Measurements from ENCODE around the gene MFAP5. TPM values are rescaled to one million over a fixed set of nuclear protein-coding genes. Genes with fewer than 3 reads are reported as not detected.
"Not testable (repeated sequence)": the region's sequence is repeated elsewhere in the genome, so short reads cannot be mapped to it uniquely, and the experiment has no call there.

The MFAP5 gene
- polyA plus RNA-seq, 4 donors = 0.56 to 48.2 (median 1.4) TPM; not detected in 1

- no peak for FAIRE-seq
- 89 to 97% (median 92%) methylated on average over 5 of the region's 5 CpGs for WGBS, 3 donors
Measured at GRCh38 chr12:8647968-8648367, 14.7 kb downstream of the MFAP5 start.

DNA sequence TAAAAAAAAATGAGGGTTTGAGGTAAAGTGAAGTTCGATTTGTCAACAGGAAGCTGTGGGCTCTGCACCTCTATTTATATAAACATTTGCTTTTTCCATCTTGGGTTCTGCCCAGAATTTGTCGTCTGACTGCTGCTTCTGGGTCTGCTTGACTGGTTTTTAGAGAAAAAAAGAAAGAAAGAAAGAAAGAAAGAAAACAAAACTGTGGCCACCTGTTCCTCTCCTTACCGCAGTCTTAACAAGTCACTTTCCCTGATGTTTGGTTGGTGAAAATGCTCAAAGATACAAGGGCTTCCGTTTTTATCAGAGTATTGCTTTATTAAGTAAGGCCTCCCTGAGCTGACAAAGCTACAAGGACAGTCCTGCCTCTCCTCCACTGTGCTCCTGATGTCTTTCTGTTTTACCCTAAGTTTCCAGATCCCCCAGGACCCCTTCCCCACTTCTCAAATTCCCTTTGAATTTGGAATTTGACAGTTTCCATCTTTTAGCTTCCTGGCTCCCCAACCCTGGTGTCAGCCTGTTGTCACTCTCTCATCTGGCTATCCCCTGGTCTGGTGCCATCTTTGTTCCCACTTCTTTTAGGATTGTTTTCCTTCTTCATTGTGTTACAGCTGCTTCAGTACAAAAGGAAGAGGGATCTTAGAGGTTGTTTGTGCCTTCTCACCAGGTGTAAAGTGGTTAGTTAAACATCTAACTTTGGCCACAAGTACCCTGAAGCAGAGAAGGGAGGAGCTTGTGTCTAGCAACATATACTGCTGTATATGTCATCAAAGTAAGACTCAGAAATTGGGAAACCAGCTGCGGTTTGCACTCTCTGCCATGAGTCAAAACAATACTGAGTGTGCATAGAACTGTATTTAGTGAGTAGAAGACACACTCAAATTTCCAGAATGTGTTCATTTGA lies 18.0 kb downstream of the MFAP5 start:
- H3K4me3 ChIP-seq (ENCODE audit: low read depth in 1 of 3, low read length in 3 of 3) = no peak overlapping the region
- no peak for FAIRE-seq
- DNase-seq = peak in 1 of 2 donors; percentile 43
- H3K27ac ChIP-seq (ENCODE audit: low read depth in 1 of 3, low read length in 2 of 3) = peak overlapping the region in 1 of 3 donors; percentile 84
- H3K4me1 ChIP-seq (ENCODE audit: control insufficient read depth in 3 of 3, insufficient read depth in 2 of 3, low read depth in 1 of 3, low read length in 2 of 3) = no peaks in the 10 kb centered on the region
- H3K9me3 ChIP-seq (ENCODE audit: control insufficient read depth in 2 of 2, insufficient read depth in 1 of 2, low read depth in 1 of 2, low read length in 1 of 2) = no peaks in the 10 kb centered on the region
- H3K27me3 ChIP-seq (ENCODE audit: control insufficient read depth in 3 of 3, insufficient read depth in 3 of 3, low read length in 3 of 3) = no peaks in the 10 kb centered on the region
- H3K36me3 ChIP-seq (ENCODE audit: control insufficient read depth in 3 of 3, insufficient read depth in 2 of 3, low read depth in 1 of 3, low read length in 3 of 3) = no peaks in the 10 kb centered on the region
- 45 to 47% (median 47%) methylated on average over 5 of the region's 5 CpGs for WGBS, 3 donors

More at GRCh38 chr12:8647968-8648367, 14.7 kb downstream of the MFAP5 start:
- Histone ChIP-seq H3K4me1 (ENCODE audit: control insufficient read depth in 3 of 3, insufficient read depth in 2 of 3, low read depth in 1 of 3, low read length in 2 of 3) (no peaks in the 10 kb centered on the region), H3K36me3 (ENCODE audit: control insufficient read depth in 3 of 3, insufficient read depth in 2 of 3, low read depth in 1 of 3, low read length in 3 of 3) (no peaks in the 10 kb centered on the region), H3K4me3 (ENCODE audit: low read depth in 1 of 3, low read length in 3 of 3) (no peak overlapping the region), H3K9me3 (ENCODE audit: control insufficient read depth in 2 of 2, insufficient read depth in 1 of 2, low read depth in 1 of 2, low read length in 1 of 2) (no peaks in the 10 kb centered on the region), H3K27me3 (ENCODE audit: control insufficient read depth in 3 of 3, insufficient read depth in 3 of 3, low read length in 3 of 3) (no peaks in the 10 kb centered on the region), H3K27ac (ENCODE audit: low read depth in 1 of 3, low read length in 2 of 3) (no peak overlapping the region)
- no peak for DNase-seq

DNA sequence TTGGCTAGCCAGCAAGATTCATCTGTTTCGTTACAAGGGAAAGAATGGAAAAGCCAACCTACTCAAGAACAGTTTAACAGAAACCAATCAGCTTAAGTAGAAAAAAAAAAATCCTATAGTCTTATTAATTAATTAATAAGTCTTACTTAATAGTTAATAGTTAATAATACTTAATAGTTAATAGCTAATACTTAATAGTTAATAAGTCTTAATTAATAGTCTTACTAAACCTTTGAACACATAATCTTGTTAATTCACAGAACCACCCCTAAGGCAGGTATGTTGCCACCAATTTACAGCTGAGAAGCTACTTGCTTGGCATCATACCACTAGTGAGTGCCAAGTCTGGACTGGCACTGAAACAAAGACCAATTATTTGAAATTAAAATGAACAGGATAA lies 19.9 kb downstream of the MFAP5 start:
- DNase-seq (peak in 1 of 2 donors; percentile 16), FAIRE-seq (no peak)
- no peaks in the 10 kb centered on the region for H3K9me3 ChIP-seq (ENCODE audit: control insufficient read depth in 2 of 2, insufficient read depth in 1 of 2, low read depth in 1 of 2, low read length in 1 of 2)
- H3K4me3 ChIP-seq (ENCODE audit: low read depth in 1 of 3, low read length in 3 of 3) = no peak overlapping the region
- 91 to 98% (median 96%) methylated on average over 1 of the region's 1 CpG for WGBS, 3 donors
- H3K27me3 ChIP-seq (ENCODE audit: control insufficient read depth in 3 of 3, insufficient read depth in 3 of 3, low read length in 3 of 3) = no peaks in the 10 kb centered on the region
- H3K36me3 ChIP-seq (ENCODE audit: control insufficient read depth in 3 of 3, insufficient read depth in 2 of 3, low read depth in 1 of 3, low read length in 3 of 3) = no peaks in the 10 kb centered on the region
- no peak overlapping the region for H3K27ac ChIP-seq (ENCODE audit: low read depth in 1 of 3, low read length in 2 of 3)
- H3K4me1 ChIP-seq (ENCODE audit: control insufficient read depth in 3 of 3, insufficient read depth in 2 of 3, low read depth in 1 of 3, low read length in 2 of 3) = no peaks in the 10 kb centered on the region

- Histone ChIP-seq H3K4me1 (ENCODE audit: control insufficient read depth in 3 of 3, insufficient read depth in 2 of 3, low read depth in 1 of 3, low read length in 2 of 3) (no peaks in the 10 kb centered on the region), H3K9me3 (ENCODE audit: control insufficient read depth in 2 of 2, insufficient read depth in 1 of 2, low read depth in 1 of 2, low read length in 1 of 2) (no peaks in the 10 kb centered on the region), H3K27ac (ENCODE audit: low read depth in 1 of 3, low read length in 2 of 3) (no peak overlapping the region), H3K4me3 (ENCODE audit: low read depth in 1 of 3, low read length in 3 of 3) (no peak overlapping the region), H3K27me3 (ENCODE audit: control insufficient read depth in 3 of 3, insufficient read depth in 3 of 3, low read length in 3 of 3) (no peaks in the 10 kb centered on the region), H3K36me3 (ENCODE audit: control insufficient read depth in 3 of 3, insufficient read depth in 2 of 3, low read depth in 1 of 3, low read length in 3 of 3) (no peaks in the 10 kb centered on the region)
- DNase-seq = no peak
- no peak for FAIRE-seq
- WGBS, 3 donors = 85 to 93% (median 91%) methylated on average over 2 of the region's 2 CpGs
Measured at GRCh38 chr12:8639936-8640335, 22.7 kb downstream of the MFAP5 start.

DNA sequence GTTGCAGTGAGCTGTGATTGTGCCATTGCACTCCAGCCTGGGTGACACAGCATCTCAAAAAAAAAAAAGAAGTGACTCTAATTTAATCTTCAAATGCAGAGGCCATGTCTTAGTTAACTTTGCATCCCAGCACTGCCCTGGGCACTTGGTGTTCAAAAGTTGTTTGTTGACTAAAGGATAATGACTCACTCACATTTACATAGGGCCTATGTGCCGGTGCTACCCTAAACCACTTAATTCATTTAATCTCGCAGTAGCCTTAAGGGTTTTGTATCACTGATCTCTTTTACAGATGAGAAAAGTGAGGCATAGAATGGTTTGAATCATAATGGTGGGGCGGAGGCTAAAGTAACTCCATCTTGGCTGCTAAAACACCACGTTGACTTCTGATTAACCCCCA lies 23.7 kb downstream of the MFAP5 start:
- Histone ChIP-seq H3K4me3 (ENCODE audit: low read depth in 1 of 3, low read length in 3 of 3) (no peak overlapping the region), H3K36me3 (ENCODE audit: control insufficient read depth in 3 of 3, insufficient read depth in 2 of 3, low read depth in 1 of 3, low read length in 3 of 3) (no peaks in the 10 kb centered on the region), H3K27me3 (ENCODE audit: control insufficient read depth in 3 of 3, insufficient read depth in 3 of 3, low read length in 3 of 3) (no peaks in the 10 kb centered on the region), H3K4me1 (ENCODE audit: control insufficient read depth in 3 of 3, insufficient read depth in 2 of 3, low read depth in 1 of 3, low read length in 2 of 3) (no peaks in the 10 kb centered on the region), H3K9me3 (ENCODE audit: control insufficient read depth in 2 of 2, insufficient read depth in 1 of 2, low read depth in 1 of 2, low read length in 1 of 2) (no peaks in the 10 kb centered on the region), H3K27ac (ENCODE audit: low read depth in 1 of 3, low read length in 2 of 3) (no peak overlapping the region)
- FAIRE-seq = no peak
- WGBS, 3 donors = 80 to 81% (median 81%) methylated on average over 4 of the region's 4 CpGs
- no peak for DNase-seq

DNA sequence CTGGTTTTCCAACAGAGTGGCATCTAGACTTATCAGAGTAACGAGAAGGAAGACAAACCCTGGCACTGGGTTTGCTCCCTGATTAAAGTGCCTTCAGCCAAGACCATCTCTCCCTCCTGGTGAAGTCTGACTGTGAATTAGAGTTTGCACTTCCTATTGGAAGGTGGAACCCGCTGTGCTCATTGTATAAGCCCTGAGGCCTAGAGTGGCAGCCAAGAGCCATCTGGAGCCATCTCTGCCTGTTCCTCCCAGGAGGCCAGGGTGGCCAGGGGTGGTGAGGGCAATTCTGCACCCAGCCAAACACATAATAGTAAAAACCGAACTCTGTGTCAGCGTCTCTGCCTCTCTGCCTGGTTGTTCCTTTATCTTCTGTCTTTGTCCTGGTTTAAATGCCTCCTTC lies 25.0 kb downstream of the MFAP5 start:
- H3K36me3 ChIP-seq (ENCODE audit: control insufficient read depth in 3 of 3, insufficient read depth in 2 of 3, low read depth in 1 of 3, low read length in 3 of 3) = no peaks in the 10 kb centered on the region
- no peak for FAIRE-seq
- no peak for DNase-seq
- H3K27ac ChIP-seq (ENCODE audit: low read depth in 1 of 3, low read length in 2 of 3) = no peak overlapping the region
- 79 to 92% (median 87%) methylated on average over 4 of the region's 4 CpGs for WGBS, 3 donors
- no peak overlapping the region for H3K4me3 ChIP-seq (ENCODE audit: low read depth in 1 of 3, low read length in 3 of 3)
- no peaks in the 10 kb centered on the region for H3K4me1 ChIP-seq (ENCODE audit: control insufficient read depth in 3 of 3, insufficient read depth in 2 of 3, low read depth in 1 of 3, low read length in 2 of 3)
- H3K9me3 ChIP-seq (ENCODE audit: control insufficient read depth in 2 of 2, insufficient read depth in 1 of 2, low read depth in 1 of 2, low read length in 1 of 2) = no peaks in the 10 kb centered on the region
- no peaks in the 10 kb centered on the region for H3K27me3 ChIP-seq (ENCODE audit: control insufficient read depth in 3 of 3, insufficient read depth in 3 of 3, low read length in 3 of 3)

DNA sequence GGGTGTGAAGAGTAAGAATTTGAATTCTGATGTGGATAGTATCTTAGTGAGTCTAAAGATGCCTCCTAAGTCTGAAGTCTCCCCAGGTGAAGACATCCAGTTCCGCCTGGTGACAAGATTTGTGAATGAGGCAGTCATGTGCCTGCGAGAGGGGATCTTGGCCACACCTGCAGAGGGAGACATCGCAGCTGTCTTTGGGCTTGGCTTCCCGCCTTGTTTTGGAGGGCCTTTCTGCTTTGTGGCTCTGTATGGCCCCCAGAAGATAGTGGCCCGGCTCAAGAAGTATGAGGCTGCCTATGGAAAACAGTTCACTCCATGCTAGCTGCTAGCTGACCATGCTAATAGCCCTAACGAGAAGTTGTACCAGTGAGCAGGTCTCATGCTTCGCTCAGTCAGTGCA lies 25.4 kb downstream of the MFAP5 start:
- Histone ChIP-seq H3K27ac (ENCODE audit: low read depth in 1 of 3, low read length in 2 of 3) (no peak overlapping the region), H3K27me3 (ENCODE audit: control insufficient read depth in 3 of 3, insufficient read depth in 3 of 3, low read length in 3 of 3) (no peaks in the 10 kb centered on the region), H3K4me1 (ENCODE audit: control insufficient read depth in 3 of 3, insufficient read depth in 2 of 3, low read depth in 1 of 3, low read length in 2 of 3) (no peaks in the 10 kb centered on the region), H3K36me3 (ENCODE audit: control insufficient read depth in 3 of 3, insufficient read depth in 2 of 3, low read depth in 1 of 3, low read length in 3 of 3) (no peaks in the 10 kb centered on the region), H3K9me3 (ENCODE audit: control insufficient read depth in 2 of 2, insufficient read depth in 1 of 2, low read depth in 1 of 2, low read length in 1 of 2) (no peaks in the 10 kb centered on the region), H3K4me3 (ENCODE audit: low read depth in 1 of 3, low read length in 3 of 3) (no peak overlapping the region)
- WGBS, 3 donors = 91 to 93% (median 92%) methylated on average over 7 of the region's 7 CpGs
- no peak for FAIRE-seq
- DNase-seq = no peak

DNA sequence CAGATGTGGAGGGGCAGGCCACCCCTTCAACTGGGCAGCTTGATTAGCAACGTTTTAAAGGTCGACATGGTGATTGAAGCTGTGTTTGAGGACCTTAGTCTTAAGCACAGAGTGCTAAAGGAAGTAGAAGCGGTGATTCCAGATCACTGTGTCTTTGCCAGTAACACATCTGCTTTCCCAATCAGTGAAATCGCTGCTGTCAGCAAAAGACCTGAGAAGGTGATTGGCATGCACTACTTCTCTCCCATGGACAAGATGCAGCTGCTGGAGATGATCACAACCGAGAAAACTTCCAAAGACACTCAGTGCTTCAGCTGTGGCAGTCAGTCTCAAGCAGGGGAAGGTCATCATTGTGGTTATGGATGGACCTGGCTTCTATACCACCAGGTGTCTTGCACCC lies 26.0 kb downstream of the MFAP5 start:
- WGBS, 3 donors = 61 to 73% (median 66%) methylated on average over 5 of the region's 5 CpGs
- FAIRE-seq = no peak

DNA sequence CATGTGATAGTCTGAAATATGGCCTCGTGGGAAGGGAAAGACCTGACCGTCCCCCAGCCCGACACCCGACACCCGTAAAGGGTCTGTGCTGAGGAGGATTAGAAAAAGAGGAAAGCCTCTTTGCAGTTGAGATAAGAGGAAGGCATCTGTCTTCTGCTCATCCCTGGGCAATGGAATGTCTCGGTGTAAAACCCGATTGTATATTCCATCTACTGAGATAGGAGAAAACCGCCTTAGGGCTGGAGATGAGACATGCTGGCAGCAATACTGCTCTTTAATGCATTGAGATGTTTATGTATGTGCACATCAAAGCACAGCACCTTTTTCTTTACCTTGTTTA lies 26.6 kb downstream of the MFAP5 start:
- DNase-seq; H3K27me3 ChIP-seq (ENCODE audit: control insufficient read depth in 3 of 3, insufficient read depth in 3 of 3, low read length in 3 of 3); H3K9me3 ChIP-seq (ENCODE audit: control insufficient read depth in 2 of 2, insufficient read depth in 1 of 2, low read depth in 1 of 2, low read length in 1 of 2); H3K4me3 ChIP-seq (ENCODE audit: low read depth in 1 of 3, low read length in 3 of 3); H3K36me3 ChIP-seq (ENCODE audit: control insufficient read depth in 3 of 3, insufficient read depth in 2 of 3, low read depth in 1 of 3, low read length in 3 of 3); H3K27ac ChIP-seq (ENCODE audit: low read depth in 1 of 3, low read length in 2 of 3); FAIRE-seq; H3K4me1 ChIP-seq (ENCODE audit: control insufficient read depth in 3 of 3, insufficient read depth in 2 of 3, low read depth in 1 of 3, low read length in 2 of 3): not testable (repeated sequence)
- 63 to 78% (median 69%) methylated on average over 7 to 8 of the region's 8 CpGs for WGBS, 3 donors

More for the DNA sequence above, 26.0 kb downstream of the MFAP5 start:
- no peaks in the 10 kb centered on the region for H3K36me3 ChIP-seq (ENCODE audit: control insufficient read depth in 3 of 3, insufficient read depth in 2 of 3, low read depth in 1 of 3, low read length in 3 of 3)
- DNase-seq = no peak
- H3K27ac ChIP-seq (ENCODE audit: low read depth in 1 of 3, low read length in 2 of 3) = no peak overlapping the region
- H3K9me3 ChIP-seq (ENCODE audit: control insufficient read depth in 2 of 2, insufficient read depth in 1 of 2, low read depth in 1 of 2, low read length in 1 of 2) = no peaks in the 10 kb centered on the region
- H3K27me3 ChIP-seq (ENCODE audit: control insufficient read depth in 3 of 3, insufficient read depth in 3 of 3, low read length in 3 of 3) = no peaks in the 10 kb centered on the region
- no peaks in the 10 kb centered on the region for H3K4me1 ChIP-seq (ENCODE audit: control insufficient read depth in 3 of 3, insufficient read depth in 2 of 3, low read depth in 1 of 3, low read length in 2 of 3)
- no peak overlapping the region for H3K4me3 ChIP-seq (ENCODE audit: low read depth in 1 of 3, low read length in 3 of 3)

Data from small intestine (tissue), 7 donors.